ENCODE data around the gene MAPK6. TPM values are rescaled to one million over a fixed set of nuclear protein-coding genes. Genes with fewer than 3 reads are reported as not detected.

MAPK6 gene
- polyA plus RNA-seq, 10 donors: 23.6 to 35.0 (median 29.0) TPM

Other genes starting within 250 kb of the MAPK6 start
- gene TMOD3, start 189.6 kb upstream of the MAPK6 start, polyA plus RNA-seq (ENCODE audit: insufficient read length in 10 of 10): 10 to 100 TPM; 14.2 to 30.0 (median 19.2) TPM
- gene LEO1, start 47.4 kb upstream of the MAPK6 start, polyA plus RNA-seq (ENCODE audit: insufficient read length in 10 of 10): 10 to 100 TPM; 20.1 to 29.2 (median 21.3) TPM
- gene BCL2L10, start 93.6 kb downstream of the MAPK6 start, polyA plus RNA-seq (ENCODE audit: insufficient read length in 10 of 10): under 1 TPM in 6 of 10 donors, not detected in 4; 0.13 to 0.24 (median 0.21) TPM
- 1 to 10 TPM; 4.2 to 9.9 (median 6.8) TPM for gene GNB5, start 172.2 kb downstream of the MAPK6 start, polyA plus RNA-seq (ENCODE audit: insufficient read length in 10 of 10)

All from muscle of back (tissue), 10 donors.